Ovary (tissue), 3 donors: ENCODE measurements around the gene VIPAS39.

Experiments used
- EP300 ChIP-seq: sonication (generic); formaldehyde crosslinking; IDR thresholded peaks from one replicate; pipeline ENCODE4 v1.6.1; 2017; ENCODE audit warnings: antibody characterized with exemption
- POLR2A ChIP-seq: fragments of 450-650 bp; IDR thresholded peaks from one replicate; pipeline ENCODE4 v1.6.1; 2017; ENCODE audit warnings: antibody characterized with exemption, mild to moderate bottlenecking, moderate library complexity
- TF ChIP-seq, protein P1 (sequence below), 3 donors: fragments of 450-650 bp in 2 of 3; fragments of 200-600 bp in 1 of 3; IDR thresholded peaks; one replicate each; pipeline versions ENCODE4 v1.5.1 to v1.8.0; 2016 to 2022; ENCODE audit warnings: antibody characterized with exemption in 3 of 3, mild to moderate bottlenecking in 1 of 3
- donor health status: DM: no; HTN: no; CAD: no.

DNA sequence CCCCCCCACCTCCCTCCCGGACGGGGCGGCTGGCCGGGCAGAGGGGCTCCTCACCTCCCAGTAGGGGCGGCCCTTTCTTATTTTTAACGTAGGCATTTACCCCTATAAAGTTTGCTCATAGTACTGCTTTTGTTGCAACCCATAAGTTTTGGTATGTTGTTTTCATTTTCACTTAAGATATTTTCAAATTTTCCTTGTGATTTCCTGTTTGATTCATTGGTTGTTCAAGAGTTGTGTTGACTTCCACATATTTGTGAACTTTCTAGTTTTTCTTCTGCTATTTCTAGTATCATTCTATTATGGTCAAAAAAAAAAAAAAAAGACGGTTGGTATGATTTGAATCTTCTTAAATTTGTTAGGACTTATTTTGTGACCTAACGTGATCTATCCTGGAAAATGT lies 40.6 kb downstream of the VIPAS39 start:
- TF ChIP-seq POLR2A (no peak), EP300 (no peak)
- TF ChIP-seq, protein P1, sequence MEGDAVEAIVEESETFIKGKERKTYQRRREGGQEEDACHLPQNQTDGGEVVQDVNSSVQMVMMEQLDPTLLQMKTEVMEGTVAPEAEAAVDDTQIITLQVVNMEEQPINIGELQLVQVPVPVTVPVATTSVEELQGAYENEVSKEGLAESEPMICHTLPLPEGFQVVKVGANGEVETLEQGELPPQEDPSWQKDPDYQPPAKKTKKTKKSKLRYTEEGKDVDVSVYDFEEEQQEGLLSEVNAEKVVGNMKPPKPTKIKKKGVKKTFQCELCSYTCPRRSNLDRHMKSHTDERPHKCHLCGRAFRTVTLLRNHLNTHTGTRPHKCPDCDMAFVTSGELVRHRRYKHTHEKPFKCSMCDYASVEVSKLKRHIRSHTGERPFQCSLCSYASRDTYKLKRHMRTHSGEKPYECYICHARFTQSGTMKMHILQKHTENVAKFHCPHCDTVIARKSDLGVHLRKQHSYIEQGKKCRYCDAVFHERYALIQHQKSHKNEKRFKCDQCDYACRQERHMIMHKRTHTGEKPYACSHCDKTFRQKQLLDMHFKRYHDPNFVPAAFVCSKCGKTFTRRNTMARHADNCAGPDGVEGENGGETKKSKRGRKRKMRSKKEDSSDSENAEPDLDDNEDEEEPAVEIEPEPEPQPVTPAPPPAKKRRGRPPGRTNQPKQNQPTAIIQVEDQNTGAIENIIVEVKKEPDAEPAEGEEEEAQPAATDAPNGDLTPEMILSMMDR (IDR thresholded peaks at IDR 0.05): no peak
